HG02798 (cell line): ENCODE results near the gene KNTC1.
"Not testable (repeated sequence)": the region's sequence is repeated elsewhere in the genome, so short reads cannot be mapped to it uniquely, and the experiment has no call there.

Source experiments
- ATAC-seq: cut with Tn5 transposase; IDR thresholded peaks from one replicate; pipeline ENCODE4 v1.9.1; 2021; ENCODE audit warnings: mild to moderate bottlenecking; ENCODE audit not compliant: unreplicated experiment, poor library complexity

KNTC1 gene

GRCh38 chr12:122544537-122544936, 17.5 kb downstream of the KNTC1 start:
- ATAC-seq: peak; percentile 37

- peak; percentile 70 for ATAC-seq
Observed at GRCh38 chr12:122545855-122546254, 18.8 kb downstream of the KNTC1 start.

- ATAC-seq: no peak
Observed at GRCh38 chr12:122547330-122547729, 20.3 kb downstream of the KNTC1 start.

- no peak for ATAC-seq
Observed at GRCh38 chr12:122558745-122559641, 31.9 kb downstream of the KNTC1 start.

- no peak for ATAC-seq
Observed at GRCh38 chr12:122560138-122560537, 33.1 kb downstream of the KNTC1 start.

GRCh38 chr12:122563361-122563760, 36.3 kb downstream of the KNTC1 start:
- no peak for ATAC-seq

GRCh38 chr12:122566816-122567215, 39.8 kb downstream of the KNTC1 start:
- ATAC-seq: not testable (repeated sequence)

- no peak for ATAC-seq
Observed at GRCh38 chr12:122569288-122569687, 42.2 kb downstream of the KNTC1 start.

GRCh38 chr12:122570006-122570405, 43.0 kb downstream of the KNTC1 start:
- ATAC-seq: not testable (repeated sequence)

GRCh38 chr12:122571821-122572220, 44.8 kb downstream of the KNTC1 start:
- ATAC-seq: no peak

- not testable (repeated sequence) for ATAC-seq
Observed at GRCh38 chr12:122583294-122583693, 56.2 kb downstream of the KNTC1 start.

- no peak for ATAC-seq
Observed at GRCh38 chr12:122584177-122584863, 57.3 kb downstream of the KNTC1 start.

GRCh38 chr12:122590990-122591389, 63.9 kb downstream of the KNTC1 start:
- ATAC-seq: no peak

- ATAC-seq: not testable (repeated sequence)
Observed at GRCh38 chr12:122591966-122592365, 64.9 kb downstream of the KNTC1 start.

GRCh38 chr12:122592543-122592942, 65.5 kb downstream of the KNTC1 start:
- not testable (repeated sequence) for ATAC-seq

- ATAC-seq: no peak
Observed at GRCh38 chr12:122593910-122594309, 66.9 kb downstream of the KNTC1 start.

- no peak for ATAC-seq
Observed at GRCh38 chr12:122596838-122597237, 69.8 kb downstream of the KNTC1 start.

GRCh38 chr12:122602456-122602855, 75.4 kb downstream of the KNTC1 start:
- no peak for ATAC-seq

- no peak for ATAC-seq
Observed at GRCh38 chr12:122604993-122605392, 77.9 kb downstream of the KNTC1 start.

- ATAC-seq: no peak
Observed at GRCh38 chr12:122609732-122610131, 82.7 kb downstream of the KNTC1 start.

GRCh38 chr12:122610207-122610606, 83.2 kb downstream of the KNTC1 start:
- no peak for ATAC-seq
